Activated CD8-positive, alpha-beta memory T cell treated with anti-CD3 and anti-CD28 coated beads, Interleukin-2, amount 50 U/mL, for 1 hour (primary cell): ENCODE results near the gene FAIM2.
A peak's percentile ranks its signal among the peaks of the same experiment; 100 is the strongest.
"Not testable (repeated sequence)": the region's sequence is repeated elsewhere in the genome, so short reads cannot be mapped to it uniquely, and the experiment has no call there.

Source experiments
- DNase-seq: peaks from one replicate; pipeline ENCODE4 v3.0.0-alpha.2; 2020; ENCODE audit errors: extremely low read depth

Gene FAIM2

DNA sequence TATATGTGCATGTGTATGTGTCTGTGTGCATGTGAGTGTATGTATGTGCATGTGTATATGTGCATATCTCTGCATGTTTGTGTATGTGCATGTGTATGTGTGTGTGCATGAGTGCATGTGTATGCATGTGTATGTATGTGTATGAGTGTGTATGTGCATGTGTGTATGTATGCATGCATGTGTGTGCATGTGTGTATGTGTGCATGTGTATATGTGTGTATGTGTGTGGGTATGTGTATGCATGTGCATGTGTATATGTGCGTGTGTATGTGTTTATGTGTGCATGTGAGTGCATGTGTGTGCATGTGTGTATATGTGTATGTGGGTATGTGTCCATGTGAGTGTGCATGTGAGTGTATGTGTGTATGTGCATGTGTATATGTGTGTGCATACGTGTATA is 24.6 kb downstream of the FAIM2 start:
- not testable (repeated sequence) for DNase-seq

DNA sequence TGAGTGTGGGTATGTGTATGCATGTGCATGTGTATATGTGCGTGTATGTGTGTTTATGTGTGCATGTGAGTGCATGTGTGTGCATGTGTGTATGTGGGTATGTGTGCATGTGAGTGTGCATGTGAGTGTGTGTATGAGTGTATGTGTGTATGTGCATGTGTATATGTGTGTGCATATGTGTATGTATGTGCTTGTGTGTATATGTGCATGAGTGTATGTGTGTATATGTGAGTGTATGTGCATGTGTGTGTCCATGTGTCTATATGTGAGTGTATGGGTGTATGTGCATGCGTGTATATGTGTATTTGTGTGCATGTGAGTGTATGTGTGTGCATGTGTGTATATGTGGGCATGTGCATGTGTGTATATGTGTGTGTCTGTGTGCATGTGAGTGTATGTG is 25.7 kb downstream of the FAIM2 start:
- no peak for DNase-seq

DNA sequence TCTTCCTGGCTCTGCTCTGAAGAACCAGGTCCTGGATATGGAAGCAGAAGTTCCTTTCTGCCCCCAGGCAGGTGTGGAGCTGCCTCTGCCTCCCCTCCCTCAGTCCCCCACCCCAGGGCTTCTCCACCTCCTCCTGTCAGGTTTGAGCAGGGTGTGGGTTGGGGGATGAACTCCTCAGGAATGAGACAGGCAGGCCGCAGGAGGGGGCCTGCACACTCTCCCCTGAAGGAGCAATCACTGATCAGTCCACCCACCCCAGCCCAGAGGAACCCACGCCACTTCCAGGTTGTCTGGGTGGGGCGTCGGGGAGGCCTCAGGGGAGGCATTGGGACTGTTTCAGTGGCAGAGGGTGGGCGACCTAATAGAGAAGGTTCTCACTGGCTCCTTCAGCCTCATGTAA is 26.6 kb downstream of the FAIM2 start:
- no peak for DNase-seq

DNA sequence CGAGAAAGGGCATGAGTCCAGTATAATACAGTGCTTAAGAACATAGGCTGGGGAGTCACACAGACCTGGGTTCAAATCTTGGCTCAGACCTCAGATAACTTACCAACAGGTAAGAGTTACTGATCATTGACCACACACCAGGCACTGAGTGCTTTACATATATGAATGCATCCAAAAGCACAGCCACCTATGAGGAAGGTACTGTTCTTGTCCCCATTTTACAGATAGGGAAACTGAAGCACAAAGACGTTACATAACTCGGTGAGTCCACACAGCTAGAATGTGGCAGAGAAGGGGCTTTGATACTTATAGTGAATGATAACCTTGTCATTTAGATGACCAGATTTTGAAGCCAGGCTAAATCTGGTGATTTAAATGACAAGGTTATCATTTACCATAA is 27.6 kb downstream of the FAIM2 start:
- no peak for DNase-seq

DNA sequence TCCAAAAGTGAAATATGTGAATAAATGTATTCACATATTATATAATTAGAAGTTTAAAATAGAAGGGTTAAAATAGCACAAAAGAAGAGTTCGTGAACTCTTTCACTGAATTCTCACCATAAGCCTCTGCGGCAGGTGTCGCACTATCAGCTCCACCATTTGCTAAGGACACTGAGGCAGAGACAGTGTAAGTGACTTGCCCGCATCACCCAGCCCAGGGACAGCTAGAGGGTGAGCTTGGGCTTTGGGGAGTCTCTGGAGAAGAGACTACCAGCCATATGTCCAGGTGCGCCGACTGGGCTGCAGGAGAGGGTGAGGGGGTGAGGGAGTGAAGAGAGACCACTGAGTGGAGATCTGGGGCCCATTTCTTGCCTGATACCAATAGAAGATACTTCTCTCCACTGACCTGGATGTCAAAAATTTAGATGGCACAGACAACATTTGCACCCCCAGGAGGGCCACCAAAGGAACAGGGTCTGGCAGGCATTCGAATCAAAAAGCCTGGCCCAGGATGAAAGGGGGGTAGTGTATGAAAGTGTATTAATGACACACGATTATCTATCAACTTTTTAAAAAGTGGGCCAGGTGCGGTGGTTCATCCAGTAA is 28.5 kb downstream of the FAIM2 start:
- no peak for DNase-seq

DNA sequence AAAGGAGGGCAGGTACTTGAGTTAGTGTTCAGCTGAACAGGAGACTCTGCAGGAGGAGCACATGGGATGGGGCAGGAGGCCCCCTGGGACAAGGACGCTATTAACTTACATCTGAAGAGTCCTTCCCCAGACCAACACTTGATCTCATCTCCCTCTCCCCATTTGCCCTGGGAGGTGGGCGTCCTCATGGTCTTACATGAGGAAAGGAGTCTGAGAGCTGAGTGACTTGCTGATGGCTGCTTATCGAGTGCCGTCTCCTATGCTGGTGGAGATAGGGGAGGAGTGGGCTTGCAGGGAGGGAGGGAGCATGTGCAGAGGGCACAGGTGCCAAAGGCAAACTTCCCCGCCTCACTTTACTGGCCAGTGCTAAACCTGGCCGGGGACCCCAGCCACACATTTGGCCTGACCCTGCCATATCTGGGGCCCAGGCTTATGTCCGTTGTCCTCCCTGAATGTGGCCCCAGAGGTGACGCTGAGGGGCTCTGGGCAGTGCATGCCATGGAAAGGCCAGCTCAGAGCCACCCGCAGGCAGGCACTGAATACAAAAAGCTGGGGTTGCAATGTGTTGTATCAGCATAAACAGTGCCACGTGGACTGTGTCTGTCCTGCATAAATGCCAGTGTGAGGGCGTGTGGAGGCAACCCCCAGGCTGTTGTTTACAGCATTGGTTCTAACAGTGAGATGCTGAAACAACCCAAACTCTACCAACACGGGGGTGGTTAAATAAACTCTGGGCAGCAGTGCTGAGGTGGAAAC is 29.4 kb downstream of the FAIM2 start:
- no peak for DNase-seq

DNA sequence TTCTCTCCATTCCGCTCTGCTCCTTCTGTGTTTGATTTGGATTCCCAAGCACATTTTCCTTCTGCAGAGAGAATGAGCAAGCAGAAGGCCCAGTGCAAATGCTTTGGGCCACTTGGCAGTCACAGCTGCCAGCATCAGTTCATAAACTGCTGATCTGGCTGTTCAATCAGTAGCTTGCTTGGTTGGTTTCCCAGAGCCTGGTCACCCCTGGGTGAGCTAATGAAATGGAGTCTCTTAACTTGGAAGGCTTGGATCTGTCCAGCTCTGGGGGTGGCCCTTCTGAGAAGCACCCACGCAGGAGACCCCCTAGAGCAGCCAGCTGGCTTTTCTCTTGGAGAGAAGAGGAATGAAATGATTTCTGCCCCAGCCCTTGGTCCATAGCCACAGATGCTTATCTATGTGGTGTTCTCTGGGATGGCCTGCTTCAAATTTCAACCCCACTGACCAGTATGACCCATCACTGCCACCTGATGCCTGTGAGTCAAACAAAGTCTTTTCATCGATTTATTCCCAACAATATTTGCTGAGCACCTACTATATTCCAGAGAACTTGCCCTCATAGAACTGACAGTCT is 30.3 kb downstream of the FAIM2 start:
- DNase-seq, result no peak

DNA sequence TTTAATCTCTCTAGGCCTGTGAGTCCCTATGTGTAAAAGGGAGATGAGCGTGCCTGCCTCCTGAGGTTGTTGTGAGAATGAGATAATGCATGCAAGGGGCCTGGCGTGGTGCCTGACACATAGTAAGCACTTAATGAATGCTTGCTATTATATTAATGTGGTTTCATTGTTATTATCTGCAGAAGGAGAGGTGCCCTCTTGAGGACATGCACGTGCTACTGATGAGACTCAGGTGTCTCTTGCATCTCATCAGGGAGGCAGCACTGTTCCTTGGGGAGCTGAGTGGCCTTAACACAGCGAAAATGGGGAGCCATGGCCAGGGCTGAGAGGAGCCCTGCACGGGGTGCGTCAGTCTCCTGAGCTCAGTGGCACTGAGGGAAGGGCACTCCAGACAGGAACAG is 30.9 kb downstream of the FAIM2 start:
- DNase-seq, result no peak

DNA sequence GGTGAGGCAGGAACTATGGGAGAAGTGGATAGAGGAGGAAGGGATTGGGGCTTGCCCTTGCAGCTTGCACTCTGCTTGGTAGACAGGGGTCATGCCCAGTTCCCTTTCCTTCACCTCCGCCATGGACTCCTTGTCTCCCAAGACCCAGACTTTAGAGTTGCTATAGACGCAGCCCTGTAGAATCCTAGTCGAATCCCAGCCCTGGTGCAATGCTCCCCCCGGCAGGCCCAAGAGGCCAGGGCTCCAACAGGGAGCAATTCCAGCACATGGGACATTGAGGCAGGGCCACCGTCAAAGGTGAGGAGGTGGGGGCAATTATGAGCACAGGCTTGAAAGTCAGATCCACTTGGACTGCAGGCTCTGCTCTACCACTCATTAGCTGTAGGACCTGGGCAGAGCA is 31.3 kb downstream of the FAIM2 start:
- no peak for DNase-seq

DNA sequence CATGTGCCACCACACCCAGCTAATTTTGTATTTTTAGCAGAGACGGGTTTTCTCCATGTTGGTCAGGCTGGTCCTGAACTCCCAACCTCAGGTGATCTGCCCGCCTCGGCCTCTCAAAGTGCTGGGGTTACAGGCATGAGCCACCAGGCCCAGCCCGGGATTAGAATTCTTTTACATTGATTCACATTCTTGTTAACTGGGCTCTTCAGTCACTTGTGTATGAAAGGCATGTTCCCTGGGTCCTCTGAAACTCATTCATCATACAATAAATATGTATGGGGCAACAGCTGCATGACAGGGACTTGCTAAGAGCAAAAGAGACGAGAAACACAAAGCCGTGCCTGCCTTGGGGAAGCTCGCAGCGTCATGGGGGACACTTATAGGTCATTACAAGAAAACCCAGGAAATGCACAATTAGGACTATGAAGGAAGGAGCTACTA is 31.9 kb downstream of the FAIM2 start:
- DNase-seq, result not testable (repeated sequence)

DNA sequence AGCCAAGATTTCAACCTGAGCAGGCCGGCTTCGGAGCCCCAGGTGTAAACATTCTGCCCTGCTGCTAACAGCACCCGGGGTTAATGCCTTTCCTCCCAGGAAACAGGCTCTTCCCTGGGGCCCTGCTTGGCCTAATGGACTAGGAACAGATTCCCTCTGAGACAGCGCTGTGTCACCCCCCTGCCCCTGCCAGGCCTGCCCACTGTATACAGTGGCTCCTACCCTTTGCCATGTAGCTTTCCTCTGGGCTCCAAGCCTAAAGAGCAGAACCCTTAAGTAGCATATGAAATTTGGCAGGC is 32.5 kb downstream of the FAIM2 start:
- no peak for DNase-seq

DNA sequence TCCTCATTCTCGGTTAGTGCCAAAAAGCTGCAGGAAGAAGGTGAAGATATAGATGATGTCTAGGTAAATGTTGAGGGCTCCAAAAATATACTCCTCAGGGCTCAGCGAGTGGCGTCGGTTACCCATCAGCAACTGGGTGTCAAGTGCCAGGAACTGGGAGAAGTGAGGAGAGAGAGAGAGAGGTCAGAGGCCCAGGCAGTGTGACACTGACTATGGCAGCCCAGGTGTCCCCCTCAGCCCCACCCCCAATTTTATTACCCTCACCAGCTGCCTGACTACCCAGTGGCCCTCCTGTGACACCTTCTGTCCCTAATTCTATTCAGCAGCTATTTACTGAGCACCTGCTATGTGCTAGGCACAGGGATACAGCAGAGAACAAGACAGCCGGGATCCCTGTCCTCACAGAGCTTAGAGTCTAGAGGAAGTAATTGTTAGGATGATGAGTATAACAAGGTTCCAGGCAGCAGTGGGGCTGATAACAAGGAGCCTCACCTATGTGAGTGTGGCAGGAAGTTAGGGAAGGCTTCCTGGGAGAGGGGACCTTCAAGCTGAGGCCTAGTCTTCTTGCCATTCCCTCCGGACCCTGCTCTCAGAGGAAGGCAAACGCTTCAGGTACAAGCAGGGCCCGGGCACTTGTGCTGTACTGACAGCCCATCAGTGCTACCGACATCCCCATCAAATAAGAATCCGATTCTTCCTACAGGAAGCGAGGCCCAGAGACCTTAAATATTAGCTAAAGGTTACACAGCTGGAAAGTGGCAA is 33.0 kb downstream of the FAIM2 start:
- no peak for DNase-seq

DNA sequence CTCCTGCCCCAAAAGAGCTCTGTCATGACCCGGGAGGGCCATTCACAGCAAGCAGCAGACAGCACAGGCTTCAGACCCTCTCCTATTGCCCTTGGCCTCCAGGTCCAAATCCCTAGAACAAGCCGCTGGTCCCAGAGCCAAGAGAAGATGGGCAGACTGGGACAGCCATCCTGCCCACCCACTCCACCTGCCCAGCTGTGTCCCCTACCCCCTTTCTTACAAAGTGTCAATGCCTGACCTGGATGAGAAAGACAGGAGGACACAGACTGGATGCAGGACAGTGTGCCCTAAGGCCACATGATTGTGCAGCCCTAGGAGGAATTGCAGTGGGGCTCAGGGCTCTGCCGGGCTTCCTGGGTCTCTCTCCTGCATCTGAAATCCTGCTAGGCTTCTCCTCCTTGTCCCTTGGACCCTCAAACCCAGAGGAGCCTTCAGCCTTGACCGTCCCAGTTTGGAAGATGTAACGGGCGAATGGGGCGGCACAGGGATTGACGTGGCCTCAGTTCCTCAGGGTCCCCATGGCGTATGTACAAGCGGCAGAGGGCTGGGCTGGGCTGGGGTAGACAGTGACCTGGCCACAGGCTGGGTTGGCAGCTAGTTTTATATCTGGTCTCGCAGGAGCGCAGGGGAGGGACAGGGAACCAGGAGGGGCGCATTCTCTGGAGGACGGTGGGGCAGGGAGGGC is 33.7 kb downstream of the FAIM2 start:
- DNase-seq, result no peak

DNA sequence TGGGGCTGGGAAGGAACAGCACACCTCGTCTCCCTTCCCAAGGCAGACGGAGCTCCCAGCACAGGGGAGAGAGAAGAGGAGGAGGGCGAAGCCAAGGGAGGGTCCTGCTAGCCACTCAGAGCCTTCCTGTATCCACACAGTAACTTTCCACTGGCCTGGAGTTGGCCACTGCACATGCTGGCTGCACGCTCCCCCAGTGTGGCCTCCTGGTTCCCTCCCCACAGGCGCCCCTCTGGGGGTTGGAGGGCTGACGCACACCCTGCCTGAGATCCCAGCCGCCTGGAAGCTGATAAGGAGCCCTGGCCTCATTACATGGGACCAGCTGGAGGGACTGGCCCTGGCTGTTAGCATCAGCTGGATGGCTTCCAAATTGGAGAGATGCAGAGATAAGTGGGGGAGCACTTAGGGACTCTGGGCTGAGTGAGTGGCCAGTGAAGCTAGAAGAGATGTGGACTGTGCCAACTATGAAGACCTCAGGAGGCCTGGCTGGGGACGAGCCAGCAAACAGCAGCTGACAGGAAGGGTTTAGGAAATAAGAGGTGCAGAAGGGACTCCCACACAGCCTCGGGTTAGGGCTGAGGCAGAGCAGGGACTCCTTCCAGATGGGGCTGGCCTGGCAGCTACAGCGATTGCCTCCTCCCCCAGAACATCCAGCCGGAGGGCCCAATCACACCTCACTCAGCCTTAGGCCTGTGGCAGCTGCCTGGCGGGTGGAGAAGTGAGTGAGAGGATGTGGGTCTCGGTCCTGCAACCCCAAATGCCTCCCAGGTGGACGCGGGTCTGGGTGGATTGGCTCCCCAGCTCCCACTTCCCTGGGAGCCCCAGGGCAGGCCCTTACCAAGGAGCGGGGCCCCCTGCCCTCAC is 34.5 kb downstream of the FAIM2 start:
- DNase-seq, result no peak

DNA sequence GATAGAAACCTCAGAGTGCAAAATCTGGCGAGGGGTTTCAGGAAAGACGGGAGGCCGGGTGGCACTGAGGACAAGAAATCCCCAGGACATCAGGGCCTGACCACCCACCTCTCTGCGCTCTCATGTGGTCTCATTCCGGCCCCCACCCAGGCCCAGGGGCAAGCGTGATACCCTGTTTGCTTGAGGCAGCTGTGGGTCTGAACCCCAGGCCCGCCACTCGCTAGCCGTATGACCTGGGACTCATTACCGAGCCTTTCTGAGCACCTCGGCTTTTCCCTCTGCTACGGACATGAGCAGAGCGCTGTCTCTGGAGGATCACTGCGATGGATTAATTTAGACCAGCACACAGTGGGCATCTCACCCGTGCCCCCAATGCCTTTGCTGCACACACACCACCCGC is 35.3 kb downstream of the FAIM2 start:
- no peak for DNase-seq

DNA sequence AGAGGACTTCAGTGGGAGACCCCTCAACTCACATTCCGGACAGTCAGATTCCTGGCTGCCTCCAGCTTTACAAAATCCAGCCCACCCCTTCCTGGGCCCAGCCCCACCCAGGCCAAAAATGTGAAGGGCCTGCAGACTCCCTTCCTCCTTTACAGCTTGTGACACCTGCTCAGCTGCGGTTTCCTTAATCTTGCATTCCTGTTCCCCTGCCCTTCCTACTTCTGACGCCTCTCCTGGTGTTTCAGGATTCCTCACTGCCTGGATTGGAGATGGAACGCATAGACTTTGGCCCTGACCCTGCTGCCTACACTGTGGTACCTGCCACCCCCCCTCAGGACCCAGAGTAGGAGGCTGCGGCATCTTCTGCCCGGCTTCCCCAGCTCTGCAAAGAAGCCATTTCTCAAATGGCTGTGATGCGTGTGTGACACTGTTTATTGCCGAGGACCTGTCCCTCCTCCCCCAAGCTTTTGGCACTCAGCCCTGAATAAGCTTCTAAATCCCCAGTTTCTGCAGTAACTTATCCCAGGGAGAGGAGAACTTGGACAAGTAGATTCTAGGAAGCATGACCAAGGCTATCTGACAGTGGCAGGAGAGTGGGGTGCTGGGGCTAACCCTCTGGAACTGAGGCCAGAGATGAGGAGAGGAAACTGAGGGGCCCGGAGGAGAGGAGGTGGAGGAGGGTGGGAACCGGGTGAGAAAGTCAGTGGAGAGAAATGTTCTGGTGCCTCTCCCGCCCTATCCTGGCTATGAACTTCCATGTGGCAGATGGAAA is 35.9 kb downstream of the FAIM2 start:
- DNase-seq, result no peak

DNA sequence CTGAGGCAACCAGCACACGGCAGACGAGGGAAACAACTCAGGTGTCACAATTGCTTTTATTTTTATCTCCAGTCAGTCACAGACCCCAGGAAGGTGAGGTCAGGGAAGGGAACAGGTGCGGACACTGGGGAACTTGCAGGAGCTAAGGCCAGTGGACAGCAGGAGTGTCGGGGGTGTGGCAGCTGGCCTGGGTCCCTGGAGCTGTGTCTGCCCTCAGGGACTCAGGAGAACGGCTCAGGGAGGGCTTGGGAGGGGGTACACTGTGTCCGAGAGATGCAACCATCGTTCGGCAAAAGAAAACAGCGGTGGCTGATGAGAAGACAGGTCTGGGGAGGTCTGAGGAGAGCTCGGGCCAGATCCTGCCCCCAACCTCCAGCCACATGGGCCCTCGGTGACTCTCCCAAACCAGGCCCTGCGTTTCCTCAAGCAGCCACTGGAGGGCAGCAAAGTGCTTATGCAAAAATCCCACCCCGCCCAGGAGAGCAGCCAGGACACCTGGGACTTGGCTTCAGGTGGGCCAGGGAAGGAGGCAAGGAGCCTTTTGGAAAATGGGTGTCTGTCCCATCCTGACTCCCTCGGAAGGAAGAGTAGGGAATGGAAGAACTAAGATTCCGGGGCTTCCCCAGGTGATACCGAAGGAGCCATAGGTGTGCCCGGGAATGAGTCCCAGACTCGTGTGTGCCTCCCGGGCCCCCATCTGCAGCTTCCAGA is 36.7 kb downstream of the FAIM2 start:
- DNase-seq, result peak; percentile 17

DNA sequence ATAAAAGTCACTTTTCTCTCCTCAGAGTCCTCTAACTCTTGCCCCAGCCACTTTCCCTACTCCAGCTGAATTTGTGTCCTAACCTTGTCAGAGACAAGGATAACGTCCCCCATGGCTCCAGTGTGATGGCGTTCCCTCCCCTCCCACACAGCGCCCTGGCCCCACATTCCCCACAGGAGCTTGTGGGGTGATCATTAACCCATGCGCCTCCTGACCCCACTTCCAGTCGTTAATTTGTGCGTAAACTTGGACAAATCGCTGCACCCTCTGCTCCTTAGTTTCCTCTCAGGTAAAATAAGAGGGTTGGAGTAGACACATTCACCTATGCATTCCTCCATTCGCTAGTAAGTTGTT is 37.9 kb downstream of the FAIM2 start:
- no peak for DNase-seq

DNA sequence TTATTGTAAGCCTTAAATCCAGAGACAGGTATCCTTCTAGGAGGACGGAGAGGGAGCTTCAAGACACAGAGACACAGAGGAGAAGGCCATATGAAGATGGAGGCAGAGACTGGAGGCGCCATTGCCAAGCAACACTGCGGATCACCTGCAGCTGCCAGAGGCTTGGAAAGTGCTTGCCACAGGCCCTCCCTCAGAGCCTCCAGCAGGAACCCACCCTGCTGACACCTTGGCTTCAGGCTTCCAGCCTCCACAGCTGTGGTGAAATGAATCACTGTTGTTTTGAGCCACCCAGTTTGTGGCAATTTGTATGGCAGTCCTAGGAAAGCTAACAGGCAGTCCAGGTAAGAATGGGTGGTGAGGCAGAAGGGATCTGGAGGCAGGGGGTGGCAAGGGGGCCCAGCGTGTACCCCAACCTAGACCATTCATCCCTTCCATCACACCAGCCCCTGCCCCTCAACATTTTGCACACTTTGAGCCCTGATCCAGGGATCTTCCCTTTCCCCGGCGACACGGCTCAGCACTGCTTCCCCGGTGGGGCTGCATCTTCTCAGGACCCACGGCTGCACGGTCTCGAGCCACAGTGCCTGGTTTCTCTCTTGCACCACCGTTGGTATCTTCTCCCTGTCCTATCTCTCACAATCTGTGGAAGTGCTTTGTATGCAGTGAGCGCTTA is 38.5 kb downstream of the FAIM2 start:
- DNase-seq, result no peak

DNA sequence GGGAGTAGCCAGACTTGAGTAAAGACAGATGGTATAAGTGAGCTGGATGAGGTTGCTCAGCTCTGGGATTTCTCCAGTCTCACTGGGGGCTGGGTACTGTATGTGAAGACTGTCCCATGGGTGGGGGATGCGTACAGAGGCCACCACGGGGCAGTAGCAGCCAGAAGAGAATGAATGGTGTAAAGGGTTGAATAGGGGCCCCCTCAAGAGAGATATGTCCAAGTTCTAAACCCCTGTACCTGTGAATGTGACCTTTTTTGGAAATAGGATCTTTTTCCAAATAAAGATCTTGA is 39.0 kb downstream of the FAIM2 start:
- DNase-seq, result no peak
